Psoas muscle (tissue), 8 donors: ENCODE results near the gene CAB39. TPM values are rescaled to one million over a fixed set of nuclear protein-coding genes. Genes with fewer than 3 reads are reported as not detected.

Experiments used
- ATAC-seq, 4 donors: fragments of 200-7000 bp; cut with Tn5 transposase; one replicate each; pipeline ENCODE4 v1.9.1; 2020; ENCODE audit warnings: moderate library complexity in 3 of 4, mild to moderate bottlenecking in 2 of 4
- DNase-seq, 2 donors: peaks; one replicate each; pipeline ENCODE4 v3.0.0-alpha.2; 2020
- H3K27ac ChIP-seq: fragments of 200-600 bp; one replicate; pipeline ENCODE4 v1.8.0; 2022
- H3K27me3 ChIP-seq, 3 donors: fragments of 200-600 bp in 1 of 3; one replicate each; pipeline versions ENCODE4 v1.6.1 to v1.8.0; 2013 to 2022; ENCODE audit warnings: low read length in 2 of 3, mild to moderate bottlenecking in 2 of 3, moderate library complexity in 1 of 3; ENCODE audit not compliant: insufficient read depth in 3 of 3
- H3K36me3 ChIP-seq, 2 donors: fragments of 200-600 bp in 1 of 2; one replicate each; pipeline versions ENCODE4 v1.6.1 to v1.8.0; 2013 to 2022; ENCODE audit warnings: low read depth in 1 of 2, mild to moderate bottlenecking in 1 of 2, moderate library complexity in 1 of 2; ENCODE audit not compliant: insufficient read depth in 1 of 2
- H3K4me1 ChIP-seq: fragments of 200-600 bp; one replicate; pipeline ENCODE4 v1.8.0; 2022
- H3K4me3 ChIP-seq: fragments of 200-600 bp; one replicate; pipeline ENCODE4 v1.8.0; 2022; ENCODE audit warnings: mild to moderate bottlenecking
- H3K9me3 ChIP-seq: fragments of 200-600 bp; one replicate; pipeline ENCODE4 v1.8.0; 2022
- WGBS, 3 donors: extraction: QIAGEN DNeasy Blood & Tissue Kit; methylation state at CpG; one replicate each; pipeline versions ENCODE4 v1.1.6 to v1.1.7; 2013; 5-methylcytosine and 5-hydroxymethylcytosine counted together
- intact Hi-C, 2 donors: fragments of 100-400 bp; cut with DNase I; formaldehyde crosslinking; loops; one replicate each; pipeline versions ENCODE4 v1.11.0 to v1.14.2; 2022
- polyA plus RNA-seq, 3 donors: library from polyadenylated mRNA; stranded (reverse); fragments of 200-250 nt; gene quantifications; one replicate each; pipeline ENCODE4 v1.2.3, GENCODE V29; 2013
- total RNA-seq, 4 donors: library from RNA; stranded (reverse); fragmentation: NEBNext Ultra II Directional in 2 of 4; extraction: Animal tissue kit (Norgen Biotek cat#: 25700) in 2 of 4; gene quantifications; one replicate each; pipeline versions ENCODE4 v1.2.1 to v1.2.4, GENCODE V29; 2021 to 2023
- TF ChIP-seq, protein P1 (sequence below): fragments of 200-600 bp; IDR thresholded peaks from one replicate; pipeline ENCODE4 v1.8.0; 2022; ENCODE audit warnings: antibody characterized with exemption
- donor health status: healthy with polysubstance abuse.
- donor health status: DM: no; HTN: no; CAD: no; lungs with moderate emphysema.
- donor health status: Bipolar disorder and iron deficiency.
- donor health status: healthy.
- donor health status: DM: yes; HTN: yes; CAD: no.
- donor health status: DM: no; HTN: no; CAD: no.
- donor health status: DM: no; HTN: no; CAD: no.
- donor health status: DM: yes; HTN: yes; CAD: no.

CAB39 gene
- total and polyA plus RNA-seq, 7 donors: 36.0 to 166 (median 123) TPM

DNA sequence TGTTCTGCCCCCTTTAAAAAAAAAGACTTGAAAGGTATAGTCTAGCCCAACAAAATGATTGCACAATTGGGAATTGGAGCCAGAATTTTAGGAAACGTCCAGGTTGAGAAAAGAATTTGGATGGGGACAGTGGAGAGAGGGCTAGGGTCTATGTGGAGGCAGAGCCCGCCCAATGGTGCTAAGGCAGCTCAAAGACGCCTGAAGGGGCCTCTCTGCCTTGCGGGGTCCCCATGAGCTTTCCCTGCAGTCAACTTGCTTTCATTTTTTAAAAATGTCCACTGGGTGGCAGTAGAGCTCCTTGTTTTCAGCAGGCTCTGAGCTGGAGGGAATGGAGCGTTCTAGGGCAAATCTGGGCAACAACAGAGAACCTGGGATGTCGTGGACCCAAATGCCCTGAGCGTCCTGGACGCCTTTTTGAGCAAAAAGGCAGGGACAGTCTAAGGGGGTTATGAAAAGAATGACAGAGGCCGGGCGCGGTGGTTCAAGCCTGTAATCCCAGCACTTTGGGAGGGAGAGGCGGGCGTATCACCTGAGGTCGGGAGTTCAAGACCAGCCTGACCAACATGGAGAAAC, 111.8 kb downstream of the CAB39 start:
- peaks cover 0 to 30% (median 10%) of the 10 kb centered on the region in 3 donors for H3K27me3 ChIP-seq
- DNase-seq (peak in 1 of 2 donors; percentile 24), ATAC-seq (peak; percentile 66 to 85 (median 72))
- intact Hi-C loops: loop anchor here (1.0 kb wide), 1 partner anchor 163 kb away; no protein-coding TSS in a partner anchor
- no peaks in the 10 kb centered on the region for H3K9me3 ChIP-seq
- peak overlapping the region; percentile 39 for H3K4me3 ChIP-seq
- no peak overlapping the region for H3K27ac ChIP-seq
- TF ChIP-seq, protein P1, sequence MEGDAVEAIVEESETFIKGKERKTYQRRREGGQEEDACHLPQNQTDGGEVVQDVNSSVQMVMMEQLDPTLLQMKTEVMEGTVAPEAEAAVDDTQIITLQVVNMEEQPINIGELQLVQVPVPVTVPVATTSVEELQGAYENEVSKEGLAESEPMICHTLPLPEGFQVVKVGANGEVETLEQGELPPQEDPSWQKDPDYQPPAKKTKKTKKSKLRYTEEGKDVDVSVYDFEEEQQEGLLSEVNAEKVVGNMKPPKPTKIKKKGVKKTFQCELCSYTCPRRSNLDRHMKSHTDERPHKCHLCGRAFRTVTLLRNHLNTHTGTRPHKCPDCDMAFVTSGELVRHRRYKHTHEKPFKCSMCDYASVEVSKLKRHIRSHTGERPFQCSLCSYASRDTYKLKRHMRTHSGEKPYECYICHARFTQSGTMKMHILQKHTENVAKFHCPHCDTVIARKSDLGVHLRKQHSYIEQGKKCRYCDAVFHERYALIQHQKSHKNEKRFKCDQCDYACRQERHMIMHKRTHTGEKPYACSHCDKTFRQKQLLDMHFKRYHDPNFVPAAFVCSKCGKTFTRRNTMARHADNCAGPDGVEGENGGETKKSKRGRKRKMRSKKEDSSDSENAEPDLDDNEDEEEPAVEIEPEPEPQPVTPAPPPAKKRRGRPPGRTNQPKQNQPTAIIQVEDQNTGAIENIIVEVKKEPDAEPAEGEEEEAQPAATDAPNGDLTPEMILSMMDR: peak; percentile 70
- peaks cover 0 to 7% of the 10 kb centered on the region in 2 donors for H3K36me3 ChIP-seq
- WGBS, 3 donors: 19 to 25% (median 22%) methylated on average over 14 of the region's 14 CpGs
- H3K4me1 ChIP-seq: no peaks in the 10 kb centered on the region

DNA sequence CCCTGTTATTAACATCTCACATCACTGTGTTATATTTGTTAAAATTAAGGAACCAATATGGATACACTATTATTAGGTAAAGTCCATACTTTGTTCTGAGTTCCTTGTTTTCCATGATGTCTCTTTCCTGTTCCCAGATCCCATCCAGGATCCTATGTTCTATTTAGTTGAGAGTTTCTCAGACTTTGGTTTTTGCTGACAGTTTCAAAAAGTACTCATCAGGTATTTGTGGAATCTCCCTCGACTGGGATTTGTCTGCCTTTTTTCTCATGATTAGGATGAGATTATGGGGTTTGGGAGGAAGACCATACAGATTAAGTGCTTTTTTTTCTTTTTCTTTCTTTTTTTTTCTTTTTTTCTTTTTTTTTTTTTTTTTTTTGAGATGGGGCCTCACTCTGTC, 112.7 kb downstream of the CAB39 start:
- Histone ChIP-seq H3K27ac (no peak overlapping the region), H3K4me1 (no peaks in the 10 kb centered on the region), H3K9me3 (no peaks in the 10 kb centered on the region), H3K36me3 (peaks cover 0 to 5% of the 10 kb centered on the region in 2 donors), H3K4me3 (no peak overlapping the region), H3K27me3 (peaks cover 0 to 34% (median 10%) of the 10 kb centered on the region in 3 donors)
- TF ChIP-seq, protein P1: no peak
- intact Hi-C loops: loop anchor here in 1 of 2 donors (5.0 kb wide), 1 partner anchor 227 kb away; no protein-coding TSS in a partner anchor
- ATAC-seq (no peak), DNase-seq (no peak)
- WGBS, 3 donors: 59 to 84% (median 60%) methylated on average over 1 of the region's 1 CpG

DNA sequence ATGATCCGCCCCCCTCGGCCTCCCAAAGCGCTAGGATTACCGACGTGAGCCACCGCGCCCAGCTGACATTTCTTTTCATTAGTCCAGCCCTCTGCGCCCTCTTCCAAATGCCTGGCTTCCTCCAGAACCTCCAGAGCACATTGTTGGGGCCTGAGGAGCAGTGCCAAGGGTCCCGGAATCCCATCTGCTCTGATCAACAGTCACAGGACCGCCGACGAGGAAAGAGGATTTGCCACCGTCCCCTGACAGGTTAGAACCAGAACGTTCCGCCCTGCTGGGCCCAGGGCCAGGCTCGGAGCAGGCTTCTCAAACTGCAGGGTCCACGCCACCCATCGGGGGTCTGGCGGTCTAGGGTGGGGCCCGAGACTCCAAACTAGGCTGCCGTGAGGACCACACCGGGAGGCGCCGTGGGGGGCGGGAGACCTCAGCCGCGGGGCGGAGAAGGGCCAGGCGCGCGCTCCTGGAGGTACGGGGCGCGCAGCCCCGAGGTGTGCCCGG, 115.2 kb downstream of the CAB39 start:
- H3K9me3 ChIP-seq: no peaks in the 10 kb centered on the region
- no peak for ATAC-seq
- H3K4me3 ChIP-seq: peak overlapping the region; percentile 51
- WGBS, 3 donors: 26 to 30% (median 28%) methylated on average over 33 to 36 of the region's 36 CpGs
- no peaks in the 10 kb centered on the region for H3K4me1 ChIP-seq
- H3K36me3 ChIP-seq: no peaks in the 10 kb centered on the region
- peaks cover 0 to 40% (median 10%) of the 10 kb centered on the region in 3 donors for H3K27me3 ChIP-seq
- DNase-seq: no peak
- intact Hi-C loops: loop anchor here in 1 of 2 donors (5.0 kb wide), 1 partner anchor 224 kb away; no protein-coding TSS in a partner anchor
- TF ChIP-seq, protein P1: no peak
- H3K27ac ChIP-seq: no peak overlapping the region

DNA sequence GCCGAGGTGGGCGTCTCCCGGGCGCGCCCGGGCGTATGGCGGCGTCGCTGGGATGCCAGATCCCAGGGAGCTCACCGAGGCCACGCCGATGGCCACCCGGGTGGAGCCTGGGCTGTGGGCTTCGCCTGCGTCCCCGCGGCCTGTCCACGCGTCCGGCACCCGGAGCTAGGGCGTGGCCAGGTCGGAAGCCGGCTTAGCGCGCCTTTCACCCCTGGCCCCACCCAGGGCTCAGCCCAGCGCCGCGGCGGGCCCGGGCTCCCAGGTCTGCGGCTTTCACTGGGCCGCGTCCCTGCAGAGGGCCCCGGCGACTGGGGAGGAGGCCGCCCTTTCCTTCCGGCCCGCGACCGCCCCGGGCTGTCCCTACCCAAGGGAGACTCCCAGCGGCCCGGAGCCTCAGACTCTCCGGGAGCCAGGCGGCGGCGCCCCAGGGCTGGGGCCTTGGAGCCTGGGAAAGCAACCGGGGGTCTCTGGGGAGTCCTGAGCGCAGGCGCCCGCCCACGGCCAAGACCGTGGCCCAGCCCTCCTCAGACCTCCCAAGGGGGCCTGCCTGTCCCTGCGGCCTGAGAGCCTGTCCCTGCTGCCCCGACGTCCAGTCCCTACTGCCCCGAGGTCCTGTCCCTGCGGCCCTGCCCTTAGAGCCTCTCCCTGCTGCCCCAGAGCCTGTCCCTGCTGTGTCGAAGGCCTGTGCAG, 115.8 kb downstream of the CAB39 start:
- whole genome bisulfite sequencing, 3 donors: 10 to 16% (median 11%) methylated on average over 46 to 61 of the region's 61 CpGs
- Histone ChIP-seq H3K27ac (no peak overlapping the region), H3K27me3 (peaks cover 0 to 40% (median 10%) of the 10 kb centered on the region in 3 donors), H3K4me3 (peak overlapping the region; percentile 51), H3K36me3 (no peaks in the 10 kb centered on the region), H3K9me3 (no peaks in the 10 kb centered on the region), H3K4me1 (no peaks in the 10 kb centered on the region)
- DNase-seq: peak; percentile 27 to 72
- peak in 3 of 4 donors; percentile 4 to 41 (median 5) for ATAC-seq
- TF ChIP-seq, protein P1: no peak
- intact Hi-C loops: loop anchor here in 1 of 2 donors (5.0 kb wide), 1 partner anchor 224 kb away; no protein-coding TSS in a partner anchor
